Dermis microvascular lymphatic vessel endothelial cell (primary cell): Measurements from ENCODE around the gene PPP1R13B. TPM values are rescaled to one million over a fixed set of nuclear protein-coding genes. Genes with fewer than 3 reads are reported as not detected.

Experiments
- DNase-seq, 2 donors: peaks; one replicate each; pipeline versions ENCODE4 v3.0.0 to v3.0.0-alpha.2; 2010; ENCODE audit warnings: low read depth in 2 of 2
- total RNA-seq: library from RNA; depleted of rRNA; stranded (reverse); fragments of >200 nt; gene quantifications from 2 replicates; pipeline ENCODE4 v1.2.1, GENCODE V29; 2014

Gene PPP1R13B
- total RNA-seq, 1 donor from 2014 or later = 9.1 TPM

- no peak for DNase-seq
Measured at GRCh38 chr14:103732868-103733620, 114.3 kb downstream of the PPP1R13B start.

- DNase-seq = no peak
Measured at GRCh38 chr14:103731916-103732867, 115.2 kb downstream of the PPP1R13B start.

- DNase-seq = no peak
Measured at GRCh38 chr14:103731481-103731880, 115.9 kb downstream of the PPP1R13B start.

GRCh38 chr14:103730490-103731035 lies 116.8 kb downstream of the PPP1R13B start:
- DNase-seq = no peak

- DNase-seq = no peak
Measured at GRCh38 chr14:103729496-103730448, 117.6 kb downstream of the PPP1R13B start.

GRCh38 chr14:103728721-103729120 lies 118.7 kb downstream of the PPP1R13B start:
- DNase-seq = no peak

GRCh38 chr14:103728141-103728540 lies 119.2 kb downstream of the PPP1R13B start:
- DNase-seq = no peak

- DNase-seq = no peak
Measured at GRCh38 chr14:103727313-103727980, 119.9 kb downstream of the PPP1R13B start.

GRCh38 chr14:103726474-103726873 lies 120.9 kb downstream of the PPP1R13B start:
- DNase-seq = no peak

GRCh38 chr14:103725739-103726395 lies 121.5 kb downstream of the PPP1R13B start:
- no peak for DNase-seq

GRCh38 chr14:103725001-103725682 lies 122.2 kb downstream of the PPP1R13B start:
- no peak for DNase-seq

- no peak for DNase-seq
Measured at GRCh38 chr14:103724116-103724515, 123.3 kb downstream of the PPP1R13B start.

- no peak for DNase-seq
Measured at GRCh38 chr14:103723748-103724081, 123.7 kb downstream of the PPP1R13B start.

- no peak for DNase-seq
Measured at GRCh38 chr14:103721334-103722120, 125.8 kb downstream of the PPP1R13B start.

- DNase-seq = no peak
Measured at GRCh38 chr14:103719751-103720150, 127.6 kb downstream of the PPP1R13B start.

GRCh38 chr14:103718572-103718971 lies 128.8 kb downstream of the PPP1R13B start:
- DNase-seq = no peak

GRCh38 chr14:103716899-103717411 lies 130.4 kb downstream of the PPP1R13B start:
- DNase-seq = no peak

- peak in 1 of 2 donors; percentile 21 for DNase-seq
Measured at GRCh38 chr14:103716091-103716801, 131.1 kb downstream of the PPP1R13B start.
